Kidney (tissue), 14 donors: Measurements from ENCODE around the gene CDS2. TPM values are rescaled to one million over a fixed set of nuclear protein-coding genes. Genes with fewer than 3 reads are reported as not detected.

Experiments
- DNase-seq, 5 donors: peaks; one replicate each; pipeline ENCODE4 v3.0.0-alpha.2; 2013 to 2020
- FAIRE-seq: peaks from 2 replicates; lab custom pipeline; 2012; peaks lifted over from hg19 to GRCh38; lab: Jason Lieb, UNC
- H3K27ac ChIP-seq, 2 donors: one replicate each; pipeline ENCODE4 v1.7.0; 2013; ENCODE audit warnings: low read depth in 2 of 2, low read length in 2 of 2, inconsistent platforms in 1 of 2
- H3K27me3 ChIP-seq: one replicate; pipeline ENCODE4 v1.7.1; 2013; ENCODE audit warnings: low read length, inconsistent platforms; ENCODE audit not compliant: control insufficient read depth, insufficient read depth
- H3K36me3 ChIP-seq, 3 donors: one replicate each; pipeline versions ENCODE4 v1.7.0 to v1.7.1; 2013; ENCODE audit warnings: low read length in 3 of 3, control low read depth in 1 of 3, inconsistent platforms in 1 of 3; ENCODE audit not compliant: insufficient read depth in 3 of 3, control insufficient read depth in 2 of 3
- H3K4me1 ChIP-seq, 3 donors: one replicate each; pipeline versions ENCODE4 v1.7.0 to v1.7.1; 2013; ENCODE audit warnings: low read length in 3 of 3, inconsistent platforms in 1 of 3, low read depth in 1 of 3; ENCODE audit not compliant: control insufficient read depth in 2 of 3, insufficient read depth in 2 of 3
- H3K4me3 ChIP-seq, 3 donors: one replicate each; pipeline versions ENCODE4 v1.7.0 to v1.8.1; 2013; ENCODE audit warnings: low read length in 3 of 3, control low read depth in 1 of 3, inconsistent platforms in 1 of 3
- H3K9ac ChIP-seq, 3 donors: one replicate each; pipeline versions ENCODE4 v1.7.0 to v1.7.1; 2013; ENCODE audit warnings: low read length in 3 of 3, control low read depth in 1 of 3, inconsistent platforms in 1 of 3
- H3K9me3 ChIP-seq, 3 donors: one replicate each; pipeline versions ENCODE4 v1.7.0 to v1.7.1; 2013; ENCODE audit warnings: low read length in 3 of 3, control low read depth in 1 of 3, inconsistent platforms in 1 of 3; ENCODE audit not compliant: control insufficient read depth in 2 of 3, insufficient read depth in 1 of 3
- CTCF ChIP-seq: IDR thresholded peaks from 3 replicates; pipeline ENCODE4 v1.5.1; 2012; ENCODE audit warnings: mild to moderate bottlenecking, moderate library complexity, borderline replicate concordance; ENCODE audit not compliant: insufficient read depth; ENCODE audit errors: extremely low read depth
- intact Hi-C: fragments of 100-400 bp; cut with DNase I; formaldehyde crosslinking; loops from one replicate; pipeline ENCODE4 v1.11.1; 2022
- polyA plus RNA-seq: library from polyadenylated mRNA; stranded (reverse); fragments of 350-450 nt; fragmentation: Illumina TruSeq; extraction: RNeasy Lipid Tissue Mini Kit (QIAGEN cat#74804); gene quantifications from one replicate; pipeline ENCODE4 v1.2.3, GENCODE V29; 2014; ENCODE audit warnings: low read depth, low replicate concordance; ENCODE audit not compliant: insufficient read depth
- total RNA-seq: library from RNA; stranded (reverse); fragmentation: NEBNext Ultra II Directional; extraction: Animal tissue kit (Norgen Biotek cat#: 25700); gene quantifications from one replicate; pipeline ENCODE4 v1.2.1, GENCODE V29; 2021
- donor health status: control.
- donor health status: control.
- donor health status: control.
- donor health status: control.
- donor health status: control.
- donor health status: DM: yes; HTN: yes; CAD: no.
- donor health status: Normal renal cell carcinoma (clear cell type).

CDS2 gene
- total and polyA plus RNA-seq, 2 donors from 2014 or later, result 19.9 to 67.9 TPM

GRCh38 chr20:5156675-5157448 lies 30.1 kb downstream of the CDS2 start:
- H3K4me1 ChIP-seq, result peaks cover 0 to 9% (median 0%) of the 10 kb centered on the region in 3 donors
- no peaks in the 10 kb centered on the region for H3K9me3 ChIP-seq
- no peak overlapping the region for H3K27ac ChIP-seq
- TF ChIP-seq CTCF, result no peak
- FAIRE-seq, result no peak
- intact Hi-C loops, result no loop called here
- H3K4me3 ChIP-seq, result no peak overlapping the region
- no peak for DNase-seq
- no peaks in the 10 kb centered on the region for H3K36me3 ChIP-seq
- no peaks in the 10 kb centered on the region for H3K27me3 ChIP-seq
- no peak overlapping the region for H3K9ac ChIP-seq

GRCh38 chr20:5159928-5160327 lies 33.1 kb downstream of the CDS2 start:
- intact Hi-C loops, result no loop called here
- no peaks in the 10 kb centered on the region for H3K36me3 ChIP-seq
- H3K4me1 ChIP-seq, result peaks cover 0 to 7% (median 0%) of the 10 kb centered on the region in 3 donors
- DNase-seq (no peak), FAIRE-seq (no peak)
- no peaks in the 10 kb centered on the region for H3K27me3 ChIP-seq
- no peak overlapping the region for H3K4me3 ChIP-seq
- TF ChIP-seq CTCF, result no peak
- H3K9ac ChIP-seq, result no peak overlapping the region
- no peaks in the 10 kb centered on the region for H3K9me3 ChIP-seq
- H3K27ac ChIP-seq, result no peak overlapping the region

GRCh38 chr20:5160882-5161281 lies 34.1 kb downstream of the CDS2 start:
- H3K4me1 ChIP-seq, result peaks cover 0 to 7% (median 0%) of the 10 kb centered on the region in 3 donors
- intact Hi-C loops, result no loop called here
- FAIRE-seq (no peak), DNase-seq (no peak)
- H3K27ac ChIP-seq, result no peak overlapping the region
- TF ChIP-seq CTCF, result no peak
- H3K9me3 ChIP-seq, result no peaks in the 10 kb centered on the region
- H3K9ac ChIP-seq, result no peak overlapping the region
- H3K4me3 ChIP-seq, result no peak overlapping the region
- no peaks in the 10 kb centered on the region for H3K36me3 ChIP-seq
- no peaks in the 10 kb centered on the region for H3K27me3 ChIP-seq
